Muscle of back (tissue), 11 donors: ENCODE results near the gene ABLIM2. TPM values are rescaled to one million over a fixed set of nuclear protein-coding genes. Genes with fewer than 3 reads are reported as not detected.

Experiments
- DNase-seq, 3 donors: peaks; one replicate each; pipeline versions ENCODE4 v3.0.0 to v3.0.0-alpha.2; 2013
- polyA plus RNA-seq, 10 donors: library from polyadenylated mRNA; unstranded; fragments of 120-200 nt; gene quantifications; one replicate each; pipeline ENCODE4 v1.2.1, GENCODE V29; 2013; ENCODE audit not compliant: insufficient read length in 10 of 10

ABLIM2 gene
- polyA plus RNA-seq, 10 donors = 2.5 to 20.6 (median 10.3) TPM

GRCh38 chr4:8122746-8123145, 35.9 kb downstream of the ABLIM2 start:
- no peak for DNase-seq

GRCh38 chr4:8121292-8122015, 37.2 kb downstream of the ABLIM2 start:
- no peak for DNase-seq

GRCh38 chr4:8120501-8120900, 38.1 kb downstream of the ABLIM2 start:
- DNase-seq = no peak

GRCh38 chr4:8119877-8120276, 38.7 kb downstream of the ABLIM2 start:
- DNase-seq = no peak

GRCh38 chr4:8118531-8118930, 40.1 kb downstream of the ABLIM2 start:
- no peak for DNase-seq

- DNase-seq = no peak
Observed at GRCh38 chr4:8118035-8118434, 40.6 kb downstream of the ABLIM2 start.

GRCh38 chr4:8117278-8117682, 41.3 kb downstream of the ABLIM2 start:
- no peak for DNase-seq

GRCh38 chr4:8115916-8116315, 42.7 kb downstream of the ABLIM2 start:
- no peak for DNase-seq

GRCh38 chr4:8115203-8115520, 43.5 kb downstream of the ABLIM2 start:
- DNase-seq = no peak

GRCh38 chr4:8114456-8115202, 44.0 kb downstream of the ABLIM2 start:
- no peak for DNase-seq

GRCh38 chr4:8113611-8114377, 44.8 kb downstream of the ABLIM2 start:
- DNase-seq = no peak

GRCh38 chr4:8112672-8113071, 45.9 kb downstream of the ABLIM2 start:
- no peak for DNase-seq

- no peak for DNase-seq
Observed at GRCh38 chr4:8112036-8112576, 46.5 kb downstream of the ABLIM2 start.

- no peak for DNase-seq
Observed at GRCh38 chr4:8110071-8110986, 48.3 kb downstream of the ABLIM2 start.

- DNase-seq = no peak
Observed at GRCh38 chr4:8109406-8110065, 49.1 kb downstream of the ABLIM2 start.

GRCh38 chr4:8108991-8109390, 49.6 kb downstream of the ABLIM2 start:
- no peak for DNase-seq

- DNase-seq = no peak
Observed at GRCh38 chr4:8108261-8108660, 50.4 kb downstream of the ABLIM2 start.

- no peak for DNase-seq
Observed at GRCh38 chr4:8107146-8107657, 51.4 kb downstream of the ABLIM2 start.

- DNase-seq = no peak
Observed at GRCh38 chr4:8106451-8107025, 52.1 kb downstream of the ABLIM2 start.
